HG02870 (cell line): ENCODE results near the gene CD320.

Experiments used
- ATAC-seq: cut with Tn5 transposase; IDR thresholded peaks from one replicate; pipeline ENCODE4 v1.9.1; 2021; ENCODE audit warnings: mild to moderate bottlenecking, moderate library complexity; ENCODE audit not compliant: unreplicated experiment

Gene CD320

DNA sequence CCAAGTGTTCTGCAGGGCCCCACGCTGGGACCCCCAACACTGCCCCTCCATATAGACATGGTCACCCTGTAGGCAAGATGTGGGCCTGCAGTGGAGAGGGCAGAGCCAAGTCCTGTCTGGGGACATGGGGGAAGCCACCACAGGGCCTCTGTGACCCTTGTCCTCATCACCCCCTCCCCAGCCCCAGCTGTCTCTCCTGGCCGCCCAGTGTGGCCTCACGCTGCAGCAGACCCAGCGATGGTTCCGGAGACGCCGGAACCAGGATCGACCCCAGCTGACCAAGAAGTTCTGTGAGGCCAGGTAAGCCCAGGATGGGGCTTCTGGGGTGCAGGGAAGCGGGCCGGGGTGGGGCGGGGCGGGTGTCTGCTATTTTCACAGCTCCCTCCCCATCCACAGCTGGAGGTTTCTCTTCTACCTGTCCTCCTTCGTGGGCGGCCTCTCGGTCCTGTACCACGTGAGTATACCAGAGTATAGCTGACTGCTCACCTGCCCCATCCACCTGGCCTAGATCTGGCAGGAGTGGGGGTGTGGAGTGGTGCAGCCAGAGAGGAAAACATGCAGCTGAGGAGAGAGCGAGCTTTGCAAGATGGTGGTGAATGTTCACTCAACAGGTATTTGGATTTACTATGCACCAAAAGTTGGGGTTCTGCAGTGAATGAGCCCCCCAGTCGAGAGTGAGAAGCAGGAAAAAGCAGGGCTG is 52.6 kb downstream of the CD320 start:
- ATAC-seq, result no peak

DNA sequence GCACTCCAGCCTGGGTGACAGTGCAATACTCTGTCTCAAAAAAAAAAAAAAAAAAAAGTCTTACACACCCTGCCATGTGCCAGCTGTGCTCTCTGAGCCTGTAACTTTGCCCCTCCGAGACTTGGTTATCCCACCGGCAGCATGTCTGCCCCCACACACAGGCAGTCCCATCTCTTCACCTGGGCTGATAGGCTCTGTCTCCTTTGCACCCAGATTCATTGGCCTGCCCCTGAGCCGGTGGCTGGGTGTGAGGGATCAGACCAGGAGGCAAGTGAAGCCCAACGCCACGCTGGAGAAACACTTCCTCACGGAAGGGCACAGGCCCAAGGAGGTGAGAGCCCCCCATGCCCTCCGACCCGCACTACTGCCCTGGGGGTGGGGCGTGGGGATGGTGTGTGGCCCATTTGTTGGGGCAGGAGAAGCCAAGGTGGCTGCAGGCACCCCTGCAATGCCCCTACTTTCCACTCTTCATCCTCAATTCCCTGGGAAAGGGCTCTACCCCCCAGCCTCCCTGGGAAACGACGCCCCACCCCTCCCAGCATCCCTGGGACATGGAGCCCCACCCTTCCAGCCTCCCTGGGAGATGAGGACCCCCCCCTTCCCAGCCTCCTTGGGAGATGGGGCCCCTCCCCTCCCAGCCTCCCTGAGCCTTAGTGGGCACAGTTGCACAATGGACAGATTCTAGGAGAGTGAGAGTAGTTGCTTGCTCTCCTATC is 53.7 kb downstream of the CD320 start:
- ATAC-seq, result no peak

DNA sequence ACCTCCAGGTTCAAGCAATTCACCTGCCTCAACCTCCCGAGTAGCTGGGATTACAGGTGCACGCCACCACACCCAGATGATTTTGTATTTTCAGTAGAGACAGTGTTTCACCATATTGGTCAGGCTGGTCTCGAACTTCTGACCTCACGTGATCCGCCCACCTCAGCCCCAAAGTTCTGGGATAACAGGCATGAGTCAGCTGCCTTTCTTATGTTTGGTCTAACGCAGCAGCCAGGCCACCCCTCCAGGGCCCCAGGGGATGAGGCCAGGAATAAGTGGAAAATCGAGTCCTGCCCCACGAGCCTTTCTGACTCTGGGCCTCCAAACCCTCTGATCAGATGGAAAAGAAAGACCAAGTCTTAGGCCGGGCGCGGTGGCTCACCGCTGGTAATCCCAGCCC is 54.5 kb downstream of the CD320 start:
- ATAC-seq, result no peak

DNA sequence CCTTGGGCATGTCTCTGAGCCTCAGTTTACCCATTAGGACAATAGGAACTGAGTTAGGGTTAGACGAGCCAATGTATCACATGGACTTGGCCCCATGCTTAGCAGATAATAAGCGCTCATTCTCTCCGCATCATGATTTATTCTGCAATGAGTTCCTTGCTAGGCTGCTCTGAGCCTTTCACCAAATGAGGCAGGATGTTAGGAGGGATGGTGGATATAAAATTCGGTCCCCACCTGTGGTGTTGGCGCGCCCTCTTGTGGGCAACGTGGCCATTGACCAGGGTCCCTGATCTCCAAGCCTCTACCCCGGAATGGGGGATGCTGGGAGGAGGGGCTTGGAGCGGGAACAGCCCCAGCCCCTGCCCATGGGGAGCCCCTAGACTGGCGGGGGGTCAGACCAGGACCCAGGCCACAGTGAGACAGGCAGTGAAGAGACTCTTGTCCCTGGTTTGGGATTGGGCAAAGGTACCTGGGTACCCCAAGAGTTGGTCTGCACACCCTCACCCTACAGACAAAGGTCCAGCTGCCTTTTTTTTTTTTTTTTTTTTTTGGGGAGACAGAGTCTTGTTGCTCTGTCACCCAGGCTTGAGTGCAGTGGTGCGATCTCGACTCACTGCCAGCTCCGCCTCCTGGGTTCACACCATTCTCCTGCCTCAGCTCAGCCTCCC is 55.1 kb downstream of the CD320 start:
- ATAC-seq, result no peak
